ENCODE data around the gene LRRC55.

LRRC55 gene

DNA sequence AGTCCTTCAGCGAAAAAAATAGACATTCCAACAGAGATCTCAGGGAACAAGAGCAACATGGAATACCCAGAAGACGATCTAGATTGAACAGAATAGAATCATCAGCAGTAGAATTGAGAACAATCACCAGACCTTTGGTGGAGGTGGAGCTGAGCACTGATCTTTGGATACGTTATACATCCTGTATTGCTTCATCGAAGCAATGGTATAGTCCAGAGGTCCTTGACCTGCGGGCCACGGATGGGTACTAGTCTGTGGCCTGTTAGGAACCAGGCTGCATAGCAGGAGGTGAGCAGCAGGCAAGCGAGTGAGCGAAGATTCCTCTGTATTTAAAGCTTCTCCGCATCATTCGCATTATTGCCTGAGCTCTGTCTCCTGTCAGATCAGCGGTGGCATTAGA is 17.6 kb downstream of the LRRC55 start:
- Mint-ChIP-seq H3K4me3 (no peak overlapping the region), H3K27ac (no peak overlapping the region), H3K36me3 (ENCODE audit: low read depth) (no peaks in the 10 kb centered on the region), H3K27me3 (peaks cover 26% of the 10 kb centered on the region), H3K9me3 (no peaks in the 10 kb centered on the region), H3K4me1 (ENCODE audit: low read depth) (no peaks in the 10 kb centered on the region)
- intact Hi-C loops (cut with micrococcal nuclease): no loop called here

DNA sequence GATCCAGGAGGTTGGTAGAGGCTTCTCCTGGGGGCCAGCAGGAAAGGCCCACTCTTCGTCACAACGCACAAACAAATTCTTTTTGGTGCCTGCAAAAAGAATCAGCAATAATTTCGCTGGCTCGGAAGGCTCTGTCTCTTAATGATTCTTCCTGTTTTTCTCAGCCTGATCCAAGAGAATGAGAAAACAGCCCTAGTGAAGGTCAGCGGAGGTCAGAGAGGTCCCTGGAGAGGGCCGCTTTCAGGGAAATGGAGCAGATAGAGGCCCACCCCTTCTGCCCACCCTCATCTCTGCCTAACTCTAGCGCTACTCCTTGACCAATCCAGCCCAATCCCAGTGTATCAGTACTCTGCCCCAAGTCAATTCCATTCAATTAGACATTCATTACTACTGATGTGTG is 19.2 kb downstream of the LRRC55 start:
- Mint-ChIP-seq H3K27me3 (peaks cover 26% of the 10 kb centered on the region), H3K4me3 (no peak overlapping the region), H3K9me3 (no peaks in the 10 kb centered on the region), H3K4me1 (ENCODE audit: low read depth) (no peaks in the 10 kb centered on the region), H3K27ac (no peak overlapping the region), H3K36me3 (ENCODE audit: low read depth) (no peaks in the 10 kb centered on the region)
- intact Hi-C loops (cut with micrococcal nuclease): no loop called here

DNA sequence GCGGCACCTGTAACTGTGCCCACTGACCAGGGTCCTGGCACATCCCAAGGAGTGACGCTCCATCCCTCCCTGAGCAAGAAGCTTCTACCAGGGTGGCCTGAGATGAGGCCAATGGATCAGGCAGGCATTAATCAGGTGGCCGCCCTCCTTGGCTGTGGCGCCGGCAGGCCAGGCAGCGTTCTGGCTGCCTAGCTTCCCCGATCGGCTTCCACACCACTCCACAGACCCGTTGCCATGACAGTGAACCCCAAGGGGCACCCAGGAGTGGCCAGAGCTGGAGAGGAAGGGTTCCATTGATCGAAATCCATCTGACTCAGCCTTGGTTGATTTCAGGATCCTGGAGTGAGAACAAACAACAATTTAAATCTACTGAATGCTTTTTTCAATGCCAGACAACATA is 20.5 kb downstream of the LRRC55 start:
- intact Hi-C loops (cut with micrococcal nuclease): no loop called here
- H3K27me3 Mint-ChIP-seq: peaks cover 25% of the 10 kb centered on the region
- no peaks in the 10 kb centered on the region for H3K36me3 Mint-ChIP-seq (ENCODE audit: low read depth)
- H3K27ac Mint-ChIP-seq: no peak overlapping the region
- H3K4me1 Mint-ChIP-seq (ENCODE audit: low read depth): no peaks in the 10 kb centered on the region
- no peak overlapping the region for H3K4me3 Mint-ChIP-seq
- no peaks in the 10 kb centered on the region for H3K9me3 Mint-ChIP-seq

DNA sequence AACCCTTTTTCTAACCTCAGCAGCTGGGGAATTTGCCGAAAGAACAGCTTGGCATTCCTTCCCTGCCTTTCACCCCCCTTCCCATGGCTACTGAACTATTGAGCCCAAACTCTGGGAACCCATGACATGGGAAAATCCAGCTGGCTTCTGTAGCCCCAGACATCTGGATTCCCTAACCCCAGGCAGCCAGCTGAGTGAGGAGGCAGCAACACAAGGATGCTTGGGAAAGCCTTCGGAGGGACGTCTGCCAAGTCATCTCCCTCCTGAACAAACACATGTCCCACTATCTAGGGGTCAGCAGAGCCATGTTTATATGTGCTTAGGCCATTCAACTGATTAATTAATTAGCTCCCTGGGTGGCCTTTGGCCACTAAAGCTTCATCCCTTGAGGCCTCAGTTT is 21.6 kb downstream of the LRRC55 start:
- no peaks in the 10 kb centered on the region for H3K36me3 Mint-ChIP-seq (ENCODE audit: low read depth)
- H3K9me3 Mint-ChIP-seq: no peaks in the 10 kb centered on the region
- no peak overlapping the region for H3K27ac Mint-ChIP-seq
- H3K4me1 Mint-ChIP-seq (ENCODE audit: low read depth): no peaks in the 10 kb centered on the region
- intact Hi-C loops (cut with micrococcal nuclease): no loop called here
- H3K4me3 Mint-ChIP-seq: no peak overlapping the region
- H3K27me3 Mint-ChIP-seq: peaks cover 28% of the 10 kb centered on the region

DNA sequence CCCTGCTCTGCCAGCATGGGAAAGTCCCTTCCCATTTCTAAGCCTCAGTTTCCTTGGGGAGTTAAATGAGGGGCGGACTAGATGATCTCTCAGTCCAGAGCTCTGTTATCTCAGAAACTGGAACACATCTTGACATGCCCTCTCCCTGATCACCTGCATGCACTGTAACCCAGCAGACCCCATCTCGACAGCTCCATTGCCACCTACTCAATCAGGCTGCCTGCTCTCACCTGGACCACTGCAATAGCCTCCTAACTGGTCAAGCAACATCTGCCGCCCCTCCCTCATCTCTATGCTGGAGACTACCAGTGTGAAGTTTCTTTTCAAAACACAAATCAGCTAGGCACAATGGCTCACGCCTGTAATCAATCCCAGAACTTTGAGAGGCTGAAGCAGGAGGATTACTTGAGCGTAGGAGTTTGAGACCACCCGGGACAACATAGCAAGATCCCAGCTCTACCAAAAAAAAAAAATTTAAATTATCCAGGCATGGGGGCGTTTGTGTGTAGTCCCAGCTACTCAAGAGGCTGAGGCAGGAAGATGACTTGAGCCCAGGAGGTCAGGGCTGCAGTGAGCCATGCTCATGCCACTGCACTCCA is 22.2 kb downstream of the LRRC55 start:
- Mint-ChIP-seq H3K4me1 (ENCODE audit: low read depth) (no peaks in the 10 kb centered on the region), H3K9me3 (no peaks in the 10 kb centered on the region), H3K4me3 (no peak overlapping the region), H3K27ac (no peak overlapping the region), H3K36me3 (ENCODE audit: low read depth) (no peaks in the 10 kb centered on the region), H3K27me3 (peaks cover 30% of the 10 kb centered on the region)
- intact Hi-C loops (cut with micrococcal nuclease): no loop called here

DNA sequence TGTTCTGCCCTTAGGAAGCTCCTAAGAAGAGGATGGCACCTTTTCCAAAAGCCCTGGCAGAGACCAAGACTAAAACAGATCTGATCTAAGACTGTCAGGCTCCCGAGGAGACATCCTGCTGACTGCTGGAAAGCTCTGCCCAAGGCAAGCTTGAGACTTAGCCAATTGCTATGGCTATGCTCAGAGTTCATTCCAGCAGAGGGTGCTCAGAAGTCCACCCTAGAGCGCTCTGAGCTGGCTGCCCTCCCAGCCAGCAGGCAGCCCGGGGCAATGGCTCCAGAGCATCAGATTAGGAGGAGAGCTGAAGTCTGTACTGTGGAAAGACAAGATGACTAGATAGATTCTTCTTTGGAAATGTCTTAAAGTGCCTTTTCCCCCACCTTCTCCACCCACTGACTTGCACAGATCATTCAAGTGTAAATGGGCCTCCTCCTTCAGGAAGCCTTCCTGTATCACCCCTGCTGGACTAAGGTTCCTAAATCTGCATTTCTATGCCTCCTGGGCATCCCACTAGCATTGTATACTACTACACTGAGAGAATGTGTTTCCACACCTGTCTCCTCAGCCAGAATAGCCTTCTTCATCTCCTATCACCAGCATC is 23.4 kb downstream of the LRRC55 start:
- Mint-ChIP-seq H3K4me3 (no peak overlapping the region), H3K9me3 (no peaks in the 10 kb centered on the region), H3K27ac (no peak overlapping the region), H3K36me3 (ENCODE audit: low read depth) (no peaks in the 10 kb centered on the region), H3K27me3 (peaks cover 28% of the 10 kb centered on the region), H3K4me1 (ENCODE audit: low read depth) (no peaks in the 10 kb centered on the region)
- intact Hi-C loops (cut with micrococcal nuclease): no loop called here

DNA sequence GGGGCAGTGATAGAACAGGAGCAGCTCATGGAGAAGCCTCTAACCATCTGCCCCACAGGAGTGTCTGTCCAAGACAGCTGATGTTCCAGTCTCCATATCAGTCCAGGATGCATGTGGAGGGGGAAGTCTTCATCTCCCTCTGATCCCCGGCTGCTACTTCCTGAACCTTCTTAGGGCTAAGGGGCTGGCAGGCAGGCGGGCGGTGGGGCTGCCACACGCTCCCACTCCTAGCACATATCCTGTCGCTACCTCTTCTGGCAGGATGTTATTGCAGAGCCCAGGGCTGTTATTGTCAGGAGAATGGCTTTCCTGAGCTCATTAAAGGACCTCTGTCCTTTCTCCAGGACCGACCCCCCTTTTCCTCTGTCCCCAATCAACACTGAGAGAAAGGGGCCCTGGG is 25.4 kb downstream of the LRRC55 start:
- Mint-ChIP-seq H3K27me3 (peaks cover 27% of the 10 kb centered on the region), H3K27ac (no peak overlapping the region), H3K36me3 (ENCODE audit: low read depth) (no peaks in the 10 kb centered on the region), H3K9me3 (no peaks in the 10 kb centered on the region), H3K4me1 (ENCODE audit: low read depth) (no peaks in the 10 kb centered on the region), H3K4me3 (no peak overlapping the region)
- intact Hi-C loops (cut with micrococcal nuclease): no loop called here

DNA sequence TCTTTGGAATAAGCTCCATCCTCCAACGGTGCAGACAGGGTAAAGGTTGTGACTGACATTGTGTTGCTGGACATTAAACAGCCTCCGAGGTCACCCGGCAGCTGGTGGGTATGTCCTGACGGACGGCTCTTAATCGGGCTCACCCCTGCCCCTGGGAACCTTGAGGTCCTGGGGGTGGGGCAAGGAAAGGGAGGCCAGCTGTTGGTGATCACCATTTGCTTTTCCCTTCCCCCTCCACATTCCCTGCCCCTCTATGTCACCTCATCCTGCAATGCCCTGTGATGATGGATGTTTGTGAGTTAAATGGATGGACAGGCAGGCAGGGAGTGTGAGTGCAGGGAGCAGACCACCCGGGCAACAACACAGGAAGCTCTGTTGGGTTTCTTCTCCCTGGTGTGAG is 29.0 kb downstream of the LRRC55 start:
- intact Hi-C loops (cut with micrococcal nuclease): no loop called here
- H3K4me3 Mint-ChIP-seq: no peak overlapping the region
- no peaks in the 10 kb centered on the region for H3K9me3 Mint-ChIP-seq
- H3K4me1 Mint-ChIP-seq (ENCODE audit: low read depth): no peaks in the 10 kb centered on the region
- no peaks in the 10 kb centered on the region for H3K36me3 Mint-ChIP-seq (ENCODE audit: low read depth)
- peaks cover 18% of the 10 kb centered on the region for H3K27me3 Mint-ChIP-seq
- no peak overlapping the region for H3K27ac Mint-ChIP-seq

DNA sequence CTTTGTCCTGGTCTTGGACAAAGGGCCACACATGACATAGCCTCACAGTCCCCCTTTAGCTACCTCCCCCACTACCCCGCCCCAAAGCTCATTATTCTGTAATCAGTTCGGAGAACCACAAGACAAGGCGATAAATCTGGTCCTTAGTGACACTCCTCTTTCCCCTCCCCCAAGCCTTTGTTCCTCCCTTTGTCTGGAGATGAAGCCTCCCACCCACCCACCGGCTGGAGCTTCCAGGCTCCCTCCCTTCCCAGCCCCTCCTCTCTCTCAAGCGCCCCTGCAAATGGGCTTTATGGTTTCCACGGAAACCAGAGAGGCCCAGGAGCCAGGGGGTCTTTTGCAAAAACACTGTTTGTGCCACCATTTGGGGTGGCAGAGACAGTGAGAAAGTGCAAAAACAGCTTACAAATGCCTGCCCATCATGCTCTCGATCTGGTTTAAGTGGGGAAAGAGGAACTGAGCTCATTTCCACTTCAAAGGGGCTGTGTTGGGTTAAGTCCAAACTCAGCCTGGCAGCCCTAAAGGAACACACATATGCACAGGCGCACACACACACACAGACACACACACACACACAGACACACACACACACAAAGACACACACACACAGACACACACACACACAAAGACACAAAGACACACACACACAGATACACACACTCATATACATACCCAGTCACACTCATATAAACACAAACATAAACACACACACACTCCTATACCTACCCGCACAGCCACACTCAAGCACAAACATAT is 31.8 kb downstream of the LRRC55 start:
- Mint-ChIP-seq H3K9me3 (peaks cover 2% of the 10 kb centered on the region), H3K4me3 (no peak overlapping the region), H3K27me3 (peaks cover 9% of the 10 kb centered on the region), H3K36me3 (ENCODE audit: low read depth) (no peaks in the 10 kb centered on the region), H3K4me1 (ENCODE audit: low read depth) (peaks cover 8% of the 10 kb centered on the region), H3K27ac (no peak overlapping the region)
- intact Hi-C loops (cut with micrococcal nuclease): no loop called here

DNA sequence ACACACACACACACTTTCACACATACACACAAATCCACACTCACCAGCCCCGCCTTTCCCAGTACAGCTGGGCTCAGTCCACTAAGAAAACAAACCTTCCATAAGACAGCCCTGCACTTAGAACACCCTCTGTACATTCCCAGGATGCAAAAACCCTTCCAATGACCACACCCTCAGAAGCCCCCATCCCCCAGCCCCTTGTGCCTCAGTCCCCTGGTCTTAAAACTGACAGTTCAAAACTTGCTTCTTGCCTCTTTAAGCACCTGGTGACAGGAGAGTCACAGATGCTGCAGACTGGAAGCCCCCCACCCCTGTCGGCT is 32.3 kb downstream of the LRRC55 start:
- no peaks in the 10 kb centered on the region for H3K36me3 Mint-ChIP-seq (ENCODE audit: low read depth)
- intact Hi-C loops (cut with micrococcal nuclease): no loop called here
- H3K4me3 Mint-ChIP-seq: no peak overlapping the region
- H3K4me1 Mint-ChIP-seq (ENCODE audit: low read depth): peaks cover 13% of the 10 kb centered on the region
- peaks cover 6% of the 10 kb centered on the region for H3K27me3 Mint-ChIP-seq
- H3K9me3 Mint-ChIP-seq: peaks cover 7% of the 10 kb centered on the region
- no peak overlapping the region for H3K27ac Mint-ChIP-seq

DNA sequence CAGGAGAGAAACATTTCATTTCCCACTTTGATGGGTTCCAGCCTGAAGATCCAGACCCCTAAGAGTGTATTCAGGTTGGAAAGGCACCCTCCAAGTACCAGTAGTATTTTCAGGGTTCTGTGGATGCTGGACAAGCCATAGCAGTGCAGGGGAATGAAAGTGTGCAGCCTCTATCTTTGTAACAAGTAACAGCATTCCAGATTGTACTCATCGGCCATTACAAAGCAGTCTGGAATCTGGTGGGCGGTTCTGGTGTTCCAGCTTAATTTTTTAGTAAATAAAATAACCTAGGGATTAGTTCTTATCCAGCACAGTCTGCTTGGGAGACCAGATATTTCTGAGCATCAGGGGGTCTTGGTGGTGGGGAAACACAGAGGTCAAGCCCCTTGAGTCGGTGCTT is 32.7 kb downstream of the LRRC55 start:
- Mint-ChIP-seq H3K27ac (no peak overlapping the region), H3K4me1 (ENCODE audit: low read depth) (peaks cover 17% of the 10 kb centered on the region), H3K9me3 (peaks cover 11% of the 10 kb centered on the region), H3K4me3 (no peak overlapping the region), H3K27me3 (peaks cover 6% of the 10 kb centered on the region), H3K36me3 (ENCODE audit: low read depth) (no peaks in the 10 kb centered on the region)
- intact Hi-C loops (cut with micrococcal nuclease): no loop called here

DNA sequence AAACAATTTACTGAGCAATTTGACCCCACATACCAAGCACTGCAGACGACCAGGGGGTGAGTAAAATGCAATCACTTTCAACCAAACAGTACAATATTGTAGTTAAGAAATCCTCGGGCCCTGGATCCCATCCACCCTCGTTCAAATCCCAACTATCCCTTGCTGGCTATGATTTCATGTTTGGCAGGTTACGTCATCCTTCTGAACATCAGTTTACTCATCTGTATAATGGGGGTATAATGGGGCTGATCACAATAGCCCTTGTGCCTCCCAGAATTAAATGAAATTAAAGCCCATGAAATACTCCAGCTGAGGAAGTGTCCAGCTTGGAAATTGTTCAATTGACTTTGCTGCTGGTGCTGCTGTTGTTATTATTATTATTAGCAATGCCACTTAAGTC is 34.7 kb downstream of the LRRC55 start:
- H3K27ac Mint-ChIP-seq: no peak overlapping the region
- no peak overlapping the region for H3K4me3 Mint-ChIP-seq
- peaks cover 16% of the 10 kb centered on the region for H3K9me3 Mint-ChIP-seq
- intact Hi-C loops (cut with micrococcal nuclease): no loop called here
- H3K36me3 Mint-ChIP-seq (ENCODE audit: low read depth): no peaks in the 10 kb centered on the region
- H3K4me1 Mint-ChIP-seq (ENCODE audit: low read depth): peaks cover 21% of the 10 kb centered on the region
- peaks cover 1% of the 10 kb centered on the region for H3K27me3 Mint-ChIP-seq

DNA sequence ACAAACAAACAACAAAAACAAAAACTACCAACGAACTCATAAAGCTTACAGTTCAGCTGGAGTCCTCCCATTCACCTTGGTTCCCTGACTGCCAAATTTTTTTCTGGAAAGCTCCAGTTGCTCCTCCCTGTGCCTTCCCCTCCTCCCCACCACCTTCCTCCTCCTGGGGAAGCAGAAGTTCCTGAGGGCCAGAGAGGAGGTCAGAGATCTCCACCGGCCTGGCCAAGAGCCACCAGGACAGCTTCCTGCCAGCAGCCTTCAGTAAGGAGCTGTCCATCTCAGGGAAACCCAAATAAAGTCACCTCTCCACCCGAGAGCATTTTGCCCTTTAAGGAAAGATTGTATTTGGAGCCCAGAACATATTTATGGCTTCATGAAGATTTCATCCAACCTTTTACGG is 35.3 kb downstream of the LRRC55 start:
- no peak overlapping the region for H3K27ac Mint-ChIP-seq
- intact Hi-C loops (cut with micrococcal nuclease): no loop called here
- H3K4me1 Mint-ChIP-seq (ENCODE audit: low read depth): peaks cover 21% of the 10 kb centered on the region
- peaks cover 16% of the 10 kb centered on the region for H3K9me3 Mint-ChIP-seq
- H3K4me3 Mint-ChIP-seq: no peak overlapping the region
- H3K27me3 Mint-ChIP-seq: peaks cover 1% of the 10 kb centered on the region
- H3K36me3 Mint-ChIP-seq (ENCODE audit: low read depth): no peaks in the 10 kb centered on the region

DNA sequence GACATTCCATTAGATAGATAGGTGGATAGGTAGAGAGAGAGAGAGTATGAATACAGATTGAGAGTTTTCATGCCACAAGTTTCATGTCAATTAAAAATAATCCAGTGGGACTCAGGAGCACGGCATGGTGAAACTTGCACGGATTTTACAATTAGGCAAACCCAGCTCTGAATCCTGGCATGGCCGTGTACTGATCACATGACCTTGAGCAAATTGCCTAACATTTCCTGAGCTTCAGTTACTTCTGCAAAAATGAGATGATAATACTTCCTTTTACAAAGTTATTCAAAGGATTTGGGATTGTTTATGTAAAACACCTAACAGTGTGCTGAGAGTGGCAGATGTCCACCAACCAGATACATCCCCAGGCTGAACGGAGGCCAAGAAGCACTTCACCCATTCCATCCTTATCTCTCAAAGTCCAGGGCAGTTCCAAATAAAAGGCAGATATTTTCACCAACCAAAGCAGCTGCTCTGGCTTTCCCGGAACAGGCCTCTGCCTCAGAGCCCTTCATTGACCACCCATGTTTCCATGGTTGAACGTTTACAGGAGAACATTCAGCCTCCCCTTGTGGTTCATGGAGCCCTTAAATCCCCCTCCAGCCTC is 37.4 kb downstream of the LRRC55 start:
- intact Hi-C loops (cut with micrococcal nuclease): no loop called here
- no peak overlapping the region for H3K27ac Mint-ChIP-seq
- peaks cover 16% of the 10 kb centered on the region for H3K9me3 Mint-ChIP-seq
- no peak overlapping the region for H3K4me3 Mint-ChIP-seq
- H3K4me1 Mint-ChIP-seq (ENCODE audit: low read depth): peaks cover 21% of the 10 kb centered on the region
- no peaks in the 10 kb centered on the region for H3K36me3 Mint-ChIP-seq (ENCODE audit: low read depth)
- peaks cover 1% of the 10 kb centered on the region for H3K27me3 Mint-ChIP-seq
